Panc1 (cell line): Measurements from ENCODE around the gene GAB3. TPM values are rescaled to one million over a fixed set of nuclear protein-coding genes. Genes with fewer than 3 reads are reported as not detected.

Experiments used
- ATAC-seq: fragments of 200-7000 bp; cut with Tn5 transposase; 2 replicates; pipeline ENCODE4 v1.9.1; 2020; ENCODE audit warnings: mild to moderate bottlenecking, moderate library complexity
- BruUV-seq: library from RNA; stranded (reverse); fragments of 400-500 nt; replicated peaks from 2 replicates; lab custom pipeline; 2021; lab: Mats Ljungman, UMichigan
- CTCF ChIA-PET: fragments of 300-600 bp; sonication (Branson Sonifier 250); formaldehyde crosslinking; loops from one replicate; lab custom pipeline; 2022; ENCODE audit warnings: antibody characterized with exemption; lab: Charles Lee
- POLR2A ChIA-PET: fragments of 300-600 bp; sonication (Branson Sonifier 250); formaldehyde crosslinking; loops from one replicate; lab custom pipeline; 2022; ENCODE audit warnings: antibody characterized with exemption; lab: Charles Lee
- DNase-seq: peaks from one replicate; pipeline ENCODE4 v3.0.0-alpha.2; 2010; ENCODE audit warnings: low read depth, low spot score
- H3K27ac ChIP-seq: 2 replicates; pipeline ENCODE4 v1.5.1; 2011; ENCODE audit warnings: mild to moderate bottlenecking, low read length, inconsistent platforms
- H3K27me3 ChIP-seq: fragments of 200-500 bp; sonication (Bioruptor generic); 2 replicates; pipeline ENCODE4 v1.6.0; 2014; ENCODE audit warnings: low read length, inconsistent platforms; ENCODE audit not compliant: control insufficient read depth, insufficient read depth
- H3K36me3 ChIP-seq: fragments of 200-500 bp; sonication (Bioruptor generic); 2 replicates; pipeline ENCODE4 v1.5.1; 2014; ENCODE audit warnings: inconsistent platforms, mild to moderate bottlenecking, low read length, moderate library complexity; ENCODE audit not compliant: control insufficient read depth, insufficient read depth
- H3K4me1 ChIP-seq: 2 replicates; pipeline ENCODE4 v1.5.1; 2011; ENCODE audit warnings: inconsistent platforms, mild to moderate bottlenecking, low read length, moderate library complexity; ENCODE audit not compliant: control insufficient read depth, insufficient read depth
- H3K4me3 ChIP-seq, 2 experiments: 2 replicates each; pipeline ENCODE4 v1.5.1; 2011 to 2012; ENCODE audit warnings: low read depth in 2 of 2, low read length in 2 of 2, mild to moderate bottlenecking in 2 of 2, inconsistent platforms in 1 of 2, moderate library complexity in 1 of 2
- H3K9me3 ChIP-seq: fragments of 200-500 bp; sonication (Bioruptor generic); 2 replicates; pipeline ENCODE4 v1.5.1; 2014; ENCODE audit warnings: low read depth, mild to moderate bottlenecking, inconsistent platforms, low read length, moderate library complexity; ENCODE audit not compliant: control insufficient read depth, insufficient read depth
- POLR2AphosphoS5 ChIP-seq: IDR thresholded peaks from 2 replicates; pipeline ENCODE4 v1.6.1; 2012; ENCODE audit warnings: mild to moderate bottlenecking, low read depth, low read length, moderate library complexity
- SIN3A ChIP-seq: IDR thresholded peaks from 2 replicates; pipeline ENCODE4 v1.6.1; 2012; ENCODE audit warnings: low read depth, mild to moderate bottlenecking, low read length, moderate library complexity, borderline replicate concordance; ENCODE audit not compliant: insufficient read depth
- TCF7L2 ChIP-seq: IDR thresholded peaks from 2 replicates; pipeline ENCODE4 v1.6.1; 2011; ENCODE audit warnings: mild to moderate bottlenecking, low read depth, low read length, inconsistent platforms
- in situ Hi-C: cut with HindIII; loops from 2 replicates; pipeline ENCODE4 v1.10.0; 2016; ENCODE audit warnings: low sequenced_read_pairs, low pct_unique_long_range_greater_than_20kb
- intact Hi-C: fragments of 100-400 bp; cut with micrococcal nuclease; formaldehyde crosslinking; loops from one replicate; pipeline ENCODE4 v1.10.0; 2022; ENCODE audit not compliant: unreplicated experiment
- total RNA-seq: library from RNA; stranded (reverse); gene quantifications from one replicate; pipeline ENCODE4 v1.2.1, GENCODE V29; 2021; ENCODE audit not compliant: unreplicated experiment
- TF ChIP-seq, protein P1 (sequence below), 2 experiments: IDR thresholded peaks; 2 replicates each; pipeline ENCODE4 v1.6.1; 2011 to 2012; ENCODE audit warnings: low read depth in 2 of 2, control low read depth in 1 of 2, low read length in 1 of 2, mild to moderate bottlenecking in 1 of 2, moderate library complexity in 1 of 2; ENCODE audit not compliant: insufficient read depth in 1 of 2
- TF ChIP-seq, protein P2 (sequence below): fragments of 450-650 bp; IDR thresholded peaks from 2 replicates; pipeline ENCODE4 v1.5.1; 2017; ENCODE audit warnings: mild to moderate bottlenecking

Gene GAB3
- total RNA-seq, 1 experiment from 2014 or later = 8.2 TPM

DNA sequence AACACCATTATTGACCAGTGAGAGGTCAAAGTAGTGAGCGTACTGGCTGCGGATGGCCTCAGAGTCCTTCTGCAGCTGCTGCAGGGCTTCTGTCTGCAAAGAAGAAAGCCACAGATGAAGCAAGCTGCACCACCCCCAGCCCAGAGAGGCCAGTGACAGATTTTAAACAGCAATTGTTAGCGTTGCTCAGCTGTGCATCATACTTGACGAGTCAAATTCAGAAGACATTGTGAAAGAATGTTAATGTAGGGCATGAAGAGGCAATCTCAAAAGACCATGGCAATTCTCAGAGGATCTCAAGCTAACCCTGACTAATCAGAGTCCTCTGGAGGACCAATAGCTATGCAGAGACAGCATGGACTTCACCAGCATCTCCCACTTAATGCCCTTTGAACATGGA is 28.4 kb upstream of the GAB3 start:
- intact Hi-C loops (no loop called here), in situ Hi-C loops (no loop called here)
- no peaks in the 10 kb centered on the region for H3K27me3 ChIP-seq
- H3K4me3 ChIP-seq = no peak overlapping the region
- POLR2A ChIA-PET = no interaction called here
- no TSS peak for BruUV-seq
- no peak for DNase-seq
- peaks cover 15% of the 10 kb centered on the region; the same call in 1 of the 2 replicates for H3K36me3 ChIP-seq
- peak overlapping the region; percentile 51 for H3K27ac ChIP-seq
- TF ChIP-seq POLR2AphosphoS5 (no peak), SIN3A (no peak), TCF7L2 (no peak)
- TF ChIP-seq, protein P1, sequence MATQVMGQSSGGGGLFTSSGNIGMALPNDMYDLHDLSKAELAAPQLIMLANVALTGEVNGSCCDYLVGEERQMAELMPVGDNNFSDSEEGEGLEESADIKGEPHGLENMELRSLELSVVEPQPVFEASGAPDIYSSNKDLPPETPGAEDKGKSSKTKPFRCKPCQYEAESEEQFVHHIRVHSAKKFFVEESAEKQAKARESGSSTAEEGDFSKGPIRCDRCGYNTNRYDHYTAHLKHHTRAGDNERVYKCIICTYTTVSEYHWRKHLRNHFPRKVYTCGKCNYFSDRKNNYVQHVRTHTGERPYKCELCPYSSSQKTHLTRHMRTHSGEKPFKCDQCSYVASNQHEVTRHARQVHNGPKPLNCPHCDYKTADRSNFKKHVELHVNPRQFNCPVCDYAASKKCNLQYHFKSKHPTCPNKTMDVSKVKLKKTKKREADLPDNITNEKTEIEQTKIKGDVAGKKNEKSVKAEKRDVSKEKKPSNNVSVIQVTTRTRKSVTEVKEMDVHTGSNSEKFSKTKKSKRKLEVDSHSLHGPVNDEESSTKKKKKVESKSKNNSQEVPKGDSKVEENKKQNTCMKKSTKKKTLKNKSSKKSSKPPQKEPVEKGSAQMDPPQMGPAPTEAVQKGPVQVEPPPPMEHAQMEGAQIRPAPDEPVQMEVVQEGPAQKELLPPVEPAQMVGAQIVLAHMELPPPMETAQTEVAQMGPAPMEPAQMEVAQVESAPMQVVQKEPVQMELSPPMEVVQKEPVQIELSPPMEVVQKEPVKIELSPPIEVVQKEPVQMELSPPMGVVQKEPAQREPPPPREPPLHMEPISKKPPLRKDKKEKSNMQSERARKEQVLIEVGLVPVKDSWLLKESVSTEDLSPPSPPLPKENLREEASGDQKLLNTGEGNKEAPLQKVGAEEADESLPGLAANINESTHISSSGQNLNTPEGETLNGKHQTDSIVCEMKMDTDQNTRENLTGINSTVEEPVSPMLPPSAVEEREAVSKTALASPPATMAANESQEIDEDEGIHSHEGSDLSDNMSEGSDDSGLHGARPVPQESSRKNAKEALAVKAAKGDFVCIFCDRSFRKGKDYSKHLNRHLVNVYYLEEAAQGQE (IDR thresholded peaks at IDR 0.05; ENCODE audit: insufficient read depth in 1 of 2, low read depth in 2 of 2, low read length in 1 of 2) = no peak
- TF ChIP-seq, protein P2, sequence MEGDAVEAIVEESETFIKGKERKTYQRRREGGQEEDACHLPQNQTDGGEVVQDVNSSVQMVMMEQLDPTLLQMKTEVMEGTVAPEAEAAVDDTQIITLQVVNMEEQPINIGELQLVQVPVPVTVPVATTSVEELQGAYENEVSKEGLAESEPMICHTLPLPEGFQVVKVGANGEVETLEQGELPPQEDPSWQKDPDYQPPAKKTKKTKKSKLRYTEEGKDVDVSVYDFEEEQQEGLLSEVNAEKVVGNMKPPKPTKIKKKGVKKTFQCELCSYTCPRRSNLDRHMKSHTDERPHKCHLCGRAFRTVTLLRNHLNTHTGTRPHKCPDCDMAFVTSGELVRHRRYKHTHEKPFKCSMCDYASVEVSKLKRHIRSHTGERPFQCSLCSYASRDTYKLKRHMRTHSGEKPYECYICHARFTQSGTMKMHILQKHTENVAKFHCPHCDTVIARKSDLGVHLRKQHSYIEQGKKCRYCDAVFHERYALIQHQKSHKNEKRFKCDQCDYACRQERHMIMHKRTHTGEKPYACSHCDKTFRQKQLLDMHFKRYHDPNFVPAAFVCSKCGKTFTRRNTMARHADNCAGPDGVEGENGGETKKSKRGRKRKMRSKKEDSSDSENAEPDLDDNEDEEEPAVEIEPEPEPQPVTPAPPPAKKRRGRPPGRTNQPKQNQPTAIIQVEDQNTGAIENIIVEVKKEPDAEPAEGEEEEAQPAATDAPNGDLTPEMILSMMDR = no peak
- peak; percentile 43 for ATAC-seq
- peaks cover 26% of the 10 kb centered on the region for H3K4me1 ChIP-seq
- H3K9me3 ChIP-seq = no peaks in the 10 kb centered on the region
- CTCF ChIA-PET = no interaction called here

DNA sequence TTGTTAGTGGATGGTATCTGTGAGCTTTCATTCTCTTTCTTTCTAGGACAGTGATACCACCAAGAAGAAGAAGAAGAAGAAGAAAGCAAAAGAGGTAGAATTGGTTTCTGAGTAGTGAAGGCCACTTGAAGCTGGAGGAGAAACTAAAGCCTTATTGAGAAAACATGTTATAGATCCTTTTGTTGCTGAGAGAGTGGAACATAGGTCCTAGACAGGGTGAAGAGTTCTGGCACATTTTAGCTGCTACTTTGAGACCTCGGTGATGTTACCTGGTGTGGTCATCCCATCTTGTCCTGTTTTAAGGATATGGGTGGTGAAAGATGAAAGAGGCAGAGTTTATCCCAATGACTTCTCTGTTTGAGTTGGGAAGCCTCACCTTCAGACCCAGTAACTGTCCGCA is 25.9 kb upstream of the GAB3 start:
- TF ChIP-seq POLR2AphosphoS5 = 0 out of 2 replicates have a peak, but pooled peaks have one; percentile 13
- TF ChIP-seq, protein P1 (IDR thresholded peaks at IDR 0.05; ENCODE audit: insufficient read depth in 1 of 2, low read depth in 2 of 2, low read length in 1 of 2) = no peak
- in situ Hi-C loops = no loop called here
- CTCF ChIA-PET = no interaction called here

More for the DNA sequence above, 25.9 kb upstream of the GAB3 start:
- BruUV-seq = no TSS peak
- no peaks in the 10 kb centered on the region for H3K9me3 ChIP-seq
- intact Hi-C loops = no loop called here
- H3K27ac ChIP-seq = no peak overlapping the region; the same call in 1 of the 2 replicates
- no peaks in the 10 kb centered on the region for H3K27me3 ChIP-seq
- ATAC-seq (no peak), DNase-seq (no peak)
- H3K36me3 ChIP-seq = peaks cover 20% of the 10 kb centered on the region; the same call in 1 of the 2 replicates
- peaks cover 26% of the 10 kb centered on the region for H3K4me1 ChIP-seq
- no peak overlapping the region for H3K4me3 ChIP-seq
- POLR2A ChIA-PET = interaction anchor here (0.5 to 1.1 kb wide), 4 partner anchors 8 to 260 kb away, joined by 3 read pairs; partner anchors contain the start of genes FAM3A and MPP1
